ENCODE data around the gene MICALL2.

Gene MICALL2

GRCh38 chr7:1458683-1459511, at the start of gene MICALL2:
MICALL2 (minus strand) TSS chr7:1459470; CDS start chr7:1459326, 144 bp downstream.
- peak; percentile 21 for DNase-seq (ENCODE audit: low spot score)

- no peak for DNase-seq (ENCODE audit: low spot score)
These were observed 49.0 kb upstream of the MICALL2 start for GRCh38 chr7:1508277-1508758.

- DNase-seq (ENCODE audit: low spot score), result no peak
These were observed 46.7 kb upstream of the MICALL2 start for GRCh38 chr7:1505731-1506550.

GRCh38 chr7:1503816-1504775, 44.8 kb upstream of the MICALL2 start, which contains the start of gene INTS1:
INTS1 (minus strand) TSS chr7:1504389; CDS start chr7:1503960, 429 bp downstream.
- DNase-seq (ENCODE audit: low spot score), result peak; percentile 90

- no peak for DNase-seq (ENCODE audit: low spot score)
These were observed 44.1 kb upstream of the MICALL2 start for GRCh38 chr7:1503390-1503789.

- DNase-seq (ENCODE audit: low spot score), result no peak
These were observed 43.6 kb upstream of the MICALL2 start for GRCh38 chr7:1502845-1503244.

GRCh38 chr7:1501487-1502270, 42.4 kb upstream of the MICALL2 start:
- no peak for DNase-seq (ENCODE audit: low spot score)

- DNase-seq (ENCODE audit: low spot score), result no peak
These were observed 41.0 kb upstream of the MICALL2 start for GRCh38 chr7:1500064-1500807.

GRCh38 chr7:1499367-1500029, 40.2 kb upstream of the MICALL2 start:
- DNase-seq (ENCODE audit: low spot score), result no peak

- no peak for DNase-seq (ENCODE audit: low spot score)
These were observed 39.4 kb upstream of the MICALL2 start for GRCh38 chr7:1498370-1499305.

GRCh38 chr7:1497293-1497927, 38.1 kb upstream of the MICALL2 start:
- no peak for DNase-seq (ENCODE audit: low spot score)

GRCh38 chr7:1496531-1497292, 37.4 kb upstream of the MICALL2 start:
- DNase-seq (ENCODE audit: low spot score), result no peak

GRCh38 chr7:1495564-1496242, 36.4 kb upstream of the MICALL2 start:
- no peak for DNase-seq (ENCODE audit: low spot score)

- no peak for DNase-seq (ENCODE audit: low spot score)
These were observed 35.7 kb upstream of the MICALL2 start for GRCh38 chr7:1494866-1495563.

GRCh38 chr7:1494447-1494846, 35.2 kb upstream of the MICALL2 start:
- DNase-seq (ENCODE audit: low spot score), result no peak

GRCh38 chr7:1493571-1493970, 34.3 kb upstream of the MICALL2 start:
- DNase-seq (ENCODE audit: low spot score), result no peak

Data from CD4-positive, alpha-beta T cell treated with Interleukin-15 for 4 hours (primary cell).